Subcutaneous abdominal adipose tissue (tissue), 5 donors: ENCODE data around the gene KATNAL2.

ENCODE experiments used
- H3K27ac ChIP-seq: one replicate; pipeline ENCODE4 v1.7.0; 2013; ENCODE audit warnings: low read depth, mild to moderate bottlenecking, inconsistent platforms, low read length, moderate library complexity
- H3K27me3 ChIP-seq, 5 donors: one replicate each; pipeline ENCODE4 v1.7.0; 2013; ENCODE audit warnings: low read length in 5 of 5, inconsistent platforms in 1 of 5; ENCODE audit not compliant: control insufficient read depth in 5 of 5, insufficient read depth in 4 of 5
- H3K36me3 ChIP-seq, 5 donors: one replicate each; pipeline ENCODE4 v1.7.0; 2013; ENCODE audit warnings: low read length in 5 of 5; ENCODE audit not compliant: control insufficient read depth in 5 of 5, insufficient read depth in 5 of 5
- H3K4me1 ChIP-seq, 5 donors: one replicate each; pipeline ENCODE4 v1.7.0; 2013; ENCODE audit warnings: low read length in 5 of 5, mild to moderate bottlenecking in 3 of 5, moderate library complexity in 1 of 5; ENCODE audit not compliant: control insufficient read depth in 5 of 5, insufficient read depth in 5 of 5
- H3K4me3 ChIP-seq, 5 donors: one replicate each; pipeline ENCODE4 v1.7.0; 2013; ENCODE audit warnings: low read length in 5 of 5, low read depth in 1 of 5
- H3K9ac ChIP-seq, 5 donors: one replicate each; pipeline ENCODE4 v1.7.0; 2013; ENCODE audit warnings: low read length in 5 of 5, mild to moderate bottlenecking in 4 of 5, moderate library complexity in 3 of 5
- H3K9me3 ChIP-seq, 5 donors: one replicate each; pipeline ENCODE4 v1.7.0; 2013; ENCODE audit warnings: low read length in 5 of 5; ENCODE audit not compliant: control insufficient read depth in 5 of 5
- donor health status: healthy.
- donor health status: healthy.
- donor health status: healthy.
- donor health status: healthy.
- donor health status: healthy.

The KATNAL2 gene

GRCh38 chr18:46917108-46917802 lies at the start of gene KATNAL2, which contains the start of gene PIAS2:
Gene KATNAL2, plus strand, starts transcription at chr18:46917602. Its CDS starts 29,271 bp downstream, at chr18:46946873.
Gene PIAS2, minus strand, starts transcription at chr18:46917507. Its CDS starts 162 bp downstream, at chr18:46917345.
- Histone ChIP-seq H3K36me3 (no peaks in the 10 kb centered on the region), H3K27me3 (no peaks in the 10 kb centered on the region), H3K9ac (peak within 1 kb of the TSS; percentile 82 to 92 (median 87)), H3K4me3 (peak within 1 kb of the TSS; percentile 77 to 95 (median 89)), H3K9me3 (no peaks in the 10 kb centered on the region), H3K27ac (peak within 1 kb of the TSS; percentile 68), H3K4me1 (peaks cover 0 to 29% (median 26%) of the 10 kb centered on the region in 5 donors)

DNA sequence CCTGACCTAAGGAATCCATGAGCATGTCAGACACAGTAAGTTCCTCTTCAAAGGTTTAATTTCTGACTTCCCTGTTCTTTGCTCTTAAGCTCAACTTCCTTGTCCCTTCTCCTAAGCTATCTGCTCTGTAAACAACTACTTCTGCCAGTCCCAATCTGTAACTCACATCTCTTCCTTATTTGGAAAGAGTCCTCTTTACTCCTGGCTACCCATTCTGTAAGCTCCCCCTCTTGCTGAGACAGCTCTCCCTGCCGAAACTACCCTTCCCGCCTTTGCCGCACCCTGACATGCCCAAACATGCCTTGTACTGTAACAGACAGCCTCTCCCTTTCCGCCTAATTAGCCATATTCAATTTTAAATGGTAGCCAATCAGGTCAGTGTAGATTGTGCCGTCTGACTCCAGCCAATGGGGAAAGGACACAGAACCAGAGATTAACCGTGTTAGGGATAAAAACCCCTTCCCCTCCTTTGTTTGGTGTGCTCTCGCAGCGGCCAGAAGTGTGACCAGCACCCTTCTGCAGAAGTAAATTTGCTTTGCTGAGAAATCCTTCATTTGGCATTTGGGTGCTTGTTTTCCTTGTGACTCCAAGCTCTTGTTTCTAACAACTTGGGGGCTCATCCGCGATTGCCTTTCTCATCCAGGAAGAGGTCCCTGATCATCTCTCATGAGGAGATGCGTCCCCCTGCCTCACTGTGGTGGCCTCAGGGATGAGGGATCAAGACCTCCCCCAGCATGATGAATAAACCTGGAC lies 49.1 kb upstream of the KATNAL2 start:
- Histone ChIP-seq H3K4me1 (peaks cover 0 to 3% (median 0%) of the 10 kb centered on the region in 5 donors), H3K36me3 (peaks cover 0 to 5% (median 4%) of the 10 kb centered on the region in 5 donors), H3K27me3 (no peaks in the 10 kb centered on the region), H3K4me3 (peak overlapping the region in 1 of 5 donors; percentile 20), H3K27ac (no peak overlapping the region), H3K9ac (no peak overlapping the region), H3K9me3 (peaks cover 0 to 22% (median 18%) of the 10 kb centered on the region in 5 donors)

GRCh38 chr18:46877329-46877987 lies 39.9 kb upstream of the KATNAL2 start:
- Histone ChIP-seq H3K9me3 (peaks cover 0 to 9% (median 7%) of the 10 kb centered on the region in 5 donors), H3K27me3 (no peaks in the 10 kb centered on the region), H3K36me3 (peaks cover 5 to 10% (median 6%) of the 10 kb centered on the region in 5 donors), H3K27ac (no peak overlapping the region), H3K4me1 (no peaks in the 10 kb centered on the region), H3K4me3 (peak overlapping the region in 1 of 5 donors; percentile 31), H3K9ac (no peak overlapping the region)

DNA sequence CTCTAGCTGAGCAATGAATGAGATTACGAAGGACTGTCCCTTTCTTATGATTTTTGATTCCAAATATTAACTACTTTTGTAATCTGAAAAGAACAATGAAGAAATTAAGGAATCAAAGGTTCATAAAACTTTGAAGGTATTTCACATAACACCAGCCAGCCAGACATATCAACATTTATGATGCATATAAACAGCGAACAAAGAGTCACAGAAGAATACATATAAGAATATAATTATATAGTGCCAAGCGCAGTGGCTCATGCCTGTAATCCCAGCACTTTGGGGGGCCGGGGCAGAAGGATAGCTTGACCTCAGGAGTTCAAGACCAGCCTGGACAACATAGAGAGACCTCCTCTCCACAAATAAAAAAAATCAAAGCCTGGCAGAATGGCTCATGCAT lies 34.2 kb upstream of the KATNAL2 start:
- Histone ChIP-seq H3K27me3 (no peaks in the 10 kb centered on the region), H3K27ac (no peak overlapping the region), H3K4me3 (no peak overlapping the region), H3K9ac (no peak overlapping the region), H3K36me3 (no peaks in the 10 kb centered on the region), H3K9me3 (peaks cover 0 to 3% (median 0%) of the 10 kb centered on the region in 5 donors), H3K4me1 (no peaks in the 10 kb centered on the region)

DNA sequence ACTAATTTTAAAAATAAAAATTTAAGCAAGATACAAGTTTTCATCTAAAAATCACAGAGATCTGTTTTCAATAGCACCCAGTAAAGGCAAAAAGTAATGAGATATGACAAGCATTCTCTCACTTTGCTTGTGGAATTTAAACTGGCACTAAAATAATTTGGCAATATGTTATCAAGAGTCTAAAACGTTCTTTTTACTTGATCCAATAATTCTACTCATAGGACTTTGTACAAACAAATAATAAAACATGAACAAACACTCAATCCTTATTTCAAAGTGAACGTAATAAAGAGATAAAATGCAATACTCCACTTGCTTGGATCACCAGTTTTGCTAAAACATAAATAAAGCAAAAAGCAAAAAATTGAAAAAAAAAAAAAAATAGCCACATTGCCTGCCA lies 30.5 kb upstream of the KATNAL2 start:
- Histone ChIP-seq H3K27ac (no peak overlapping the region), H3K9ac (no peak overlapping the region), H3K9me3 (peaks cover 8 to 17% (median 14%) of the 10 kb centered on the region in 5 donors), H3K36me3 (peaks cover 13 to 24% (median 19%) of the 10 kb centered on the region in 5 donors), H3K27me3 (no peaks in the 10 kb centered on the region), H3K4me1 (peaks cover 0 to 3% (median 0%) of the 10 kb centered on the region in 5 donors), H3K4me3 (no peak overlapping the region)

DNA sequence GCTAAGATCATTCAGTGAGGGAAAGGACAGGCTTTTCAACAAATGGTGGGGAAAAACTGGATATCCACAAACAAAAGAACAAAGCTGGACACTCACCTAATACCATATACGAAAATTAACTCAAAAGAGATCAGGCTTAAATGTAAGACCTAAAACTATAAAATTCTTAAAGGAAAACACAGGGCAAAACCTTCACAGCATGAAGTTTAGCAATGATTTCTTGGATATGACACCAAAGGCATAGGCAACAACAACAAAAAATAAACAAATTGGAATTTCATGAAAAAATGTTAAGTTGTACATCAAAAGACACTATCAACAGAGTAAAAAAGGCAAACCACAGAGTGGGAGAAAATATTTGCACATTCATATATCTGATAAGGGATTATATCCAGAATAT lies 28.4 kb upstream of the KATNAL2 start:
- H3K9me3 ChIP-seq = peaks cover 8 to 17% (median 14%) of the 10 kb centered on the region in 5 donors
- peak overlapping the region in 1 of 5 donors; percentile 5 for H3K4me3 ChIP-seq
- H3K4me1 ChIP-seq = peaks cover 0 to 3% (median 0%) of the 10 kb centered on the region in 5 donors
- H3K27me3 ChIP-seq = no peaks in the 10 kb centered on the region
- H3K27ac ChIP-seq = no peak overlapping the region
- peaks cover 13 to 24% (median 19%) of the 10 kb centered on the region in 5 donors for H3K36me3 ChIP-seq
- no peak overlapping the region for H3K9ac ChIP-seq

DNA sequence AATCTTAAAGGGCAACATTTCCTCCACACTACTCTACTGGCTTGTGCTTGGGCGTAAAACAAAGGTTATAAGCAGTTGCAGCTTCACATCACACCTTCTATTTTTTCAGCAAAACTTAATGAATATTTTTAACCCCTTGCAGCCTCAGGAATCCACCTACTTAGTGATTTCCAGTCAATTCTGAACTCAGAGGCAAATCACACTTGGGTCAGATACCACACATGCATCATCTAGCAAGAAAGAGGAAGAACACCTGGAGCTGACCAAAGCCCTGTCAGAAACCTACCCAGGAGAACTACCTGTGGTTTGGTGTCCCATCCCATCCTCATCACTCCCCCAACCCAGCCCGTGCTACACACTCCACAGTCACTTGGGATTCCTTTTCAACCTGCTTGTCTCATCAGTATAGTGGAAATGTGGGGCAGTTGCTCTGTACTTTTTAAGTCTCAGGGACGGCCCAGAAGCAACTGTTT lies 25.6 kb upstream of the KATNAL2 start:
- Histone ChIP-seq H3K4me1 (peaks cover 0 to 3% (median 0%) of the 10 kb centered on the region in 5 donors), H3K27me3 (no peaks in the 10 kb centered on the region), H3K36me3 (peaks cover 13 to 24% (median 19%) of the 10 kb centered on the region in 5 donors), H3K9ac (no peak overlapping the region), H3K4me3 (no peak overlapping the region), H3K27ac (no peak overlapping the region), H3K9me3 (peaks cover 8 to 17% (median 14%) of the 10 kb centered on the region in 5 donors)

DNA sequence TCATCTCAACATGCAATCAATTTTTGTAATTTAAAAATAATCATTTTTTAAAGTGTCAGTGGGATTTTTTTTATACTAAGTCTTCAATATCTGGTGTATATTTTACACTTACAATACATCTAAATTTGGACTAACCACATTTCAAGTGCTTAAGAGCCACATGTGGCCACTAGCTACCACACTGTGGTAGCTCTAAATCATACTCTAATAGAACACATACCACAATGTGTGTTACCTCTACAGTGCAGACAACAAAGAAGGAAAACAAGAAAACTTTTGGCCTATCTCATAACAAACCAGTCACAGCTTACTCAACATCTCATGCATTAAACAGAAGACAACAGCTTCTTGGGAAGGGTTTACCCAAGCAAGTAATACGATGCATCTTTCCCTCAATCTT lies 24.6 kb upstream of the KATNAL2 start:
- no peaks in the 10 kb centered on the region for H3K27me3 ChIP-seq
- no peak overlapping the region for H3K4me3 ChIP-seq
- H3K4me1 ChIP-seq = peaks cover 0 to 3% (median 0%) of the 10 kb centered on the region in 5 donors
- H3K36me3 ChIP-seq = peaks cover 13 to 24% (median 19%) of the 10 kb centered on the region in 5 donors
- H3K9ac ChIP-seq = no peak overlapping the region
- H3K27ac ChIP-seq = no peak overlapping the region
- H3K9me3 ChIP-seq = peaks cover 8 to 14% (median 14%) of the 10 kb centered on the region in 5 donors

DNA sequence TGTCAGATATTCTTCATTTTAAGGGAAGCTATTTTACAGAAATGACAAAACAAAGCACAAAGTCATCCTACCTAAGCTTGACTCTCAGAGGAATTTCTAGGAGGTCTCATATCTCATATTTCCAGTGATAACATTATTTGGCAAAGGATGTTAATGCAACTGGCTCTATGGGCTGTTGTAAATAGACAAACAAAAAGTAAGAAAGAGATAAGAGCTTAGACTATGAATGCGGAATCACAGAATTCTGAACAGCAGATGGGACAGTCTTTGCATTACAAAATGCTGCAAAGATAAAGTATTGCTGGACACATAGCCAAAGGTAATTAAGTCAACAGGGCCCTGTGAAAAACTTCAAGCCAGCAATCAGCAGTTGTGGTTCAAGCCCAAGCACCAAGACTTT lies 24.0 kb upstream of the KATNAL2 start:
- Histone ChIP-seq H3K27me3 (no peaks in the 10 kb centered on the region), H3K9ac (no peak overlapping the region), H3K4me1 (peaks cover 0 to 3% (median 0%) of the 10 kb centered on the region in 5 donors), H3K27ac (no peak overlapping the region), H3K4me3 (no peak overlapping the region), H3K9me3 (peaks cover 7 to 13% (median 13%) of the 10 kb centered on the region in 5 donors), H3K36me3 (peaks cover 13 to 23% (median 19%) of the 10 kb centered on the region in 5 donors)
